ENCODE results near the gene BDH1. TPM values are rescaled to one million over a fixed set of nuclear protein-coding genes. Genes with fewer than 3 reads are reported as not detected.

BDH1 gene
- total RNA-seq, 1 donor from 2014 or later: 57.9 TPM

GRCh38 chr3:197512691-197513571 lies 42.8 kb downstream of the BDH1 start:
- intact Hi-C loops (cut with DNase I): loop anchor here (10.0 kb wide), 1 partner anchor 288 kb away; no protein-coding TSS in a partner anchor
- no peak for DNase-seq
- no peak for ATAC-seq (ENCODE audit: poor library complexity)

- ATAC-seq (ENCODE audit: poor library complexity) (no peak), DNase-seq (no peak)
- intact Hi-C loops (cut with DNase I): loop anchor here (10.0 kb wide), 1 partner anchor 287 kb away; no protein-coding TSS in a partner anchor
Observed at GRCh38 chr3:197511853-197512635, 43.7 kb downstream of the BDH1 start.

- no peak for ATAC-seq (ENCODE audit: poor library complexity)
- no peak for DNase-seq
- intact Hi-C loops (cut with DNase I): loop anchor here (10.0 kb wide), 1 partner anchor 286 kb away; no protein-coding TSS in a partner anchor
Observed at GRCh38 chr3:197511130-197511529, 44.6 kb downstream of the BDH1 start.

GRCh38 chr3:197510642-197511018 lies 45.1 kb downstream of the BDH1 start:
- no peak for ATAC-seq (ENCODE audit: poor library complexity)
- intact Hi-C loops (cut with DNase I): loop anchor here (10.0 kb wide), 1 partner anchor 286 kb away; no protein-coding TSS in a partner anchor
- no peak for DNase-seq

- no peak for DNase-seq
- intact Hi-C loops (cut with DNase I): loop anchor here (5.0 kb wide), 1 partner anchor 257 kb away; no protein-coding TSS in a partner anchor
- no peak for ATAC-seq (ENCODE audit: poor library complexity)
Observed at GRCh38 chr3:197508924-197509775, 46.6 kb downstream of the BDH1 start.

- no peak for DNase-seq
- ATAC-seq (ENCODE audit: poor library complexity): no peak
- intact Hi-C loops (cut with DNase I): loop anchor here (5.0 kb wide), 1 partner anchor 256 kb away; no protein-coding TSS in a partner anchor
Observed at GRCh38 chr3:197508461-197508860, 47.3 kb downstream of the BDH1 start.

- ATAC-seq (ENCODE audit: poor library complexity) (no peak), DNase-seq (no peak)
- intact Hi-C loops (cut with DNase I): loop anchor here (5.0 kb wide), 1 partner anchor 256 kb away; no protein-coding TSS in a partner anchor
Observed at GRCh38 chr3:197508051-197508451, 47.7 kb downstream of the BDH1 start.

- ATAC-seq (ENCODE audit: poor library complexity): no peak
Observed at GRCh38 chr3:197507541-197507940, 48.2 kb downstream of the BDH1 start.

GRCh38 chr3:197507081-197507480 lies 48.7 kb downstream of the BDH1 start:
- no peak for ATAC-seq (ENCODE audit: poor library complexity)
- no peak for DNase-seq
- intact Hi-C loops (cut with DNase I): loop anchor here (5.0 kb wide), 1 partner anchor 255 kb away; no protein-coding TSS in a partner anchor

More at GRCh38 chr3:197507541-197507940, 48.2 kb downstream of the BDH1 start:
- intact Hi-C loops (cut with DNase I): loop anchor here (5.0 kb wide), 1 partner anchor 255 kb away; no protein-coding TSS in a partner anchor
- DNase-seq: no peak

- ATAC-seq (ENCODE audit: poor library complexity) (no peak), DNase-seq (no peak)
- intact Hi-C loops (cut with DNase I): loop anchor here (5.0 kb wide), 1 partner anchor 254 kb away; no protein-coding TSS in a partner anchor
Observed at GRCh38 chr3:197505796-197506548, 49.8 kb downstream of the BDH1 start.

- no peak for DNase-seq
- no peak for ATAC-seq (ENCODE audit: poor library complexity)
- intact Hi-C loops (cut with DNase I): loop anchor here (5.0 kb wide), 1 partner anchor 252 kb away; no protein-coding TSS in a partner anchor
Observed at GRCh38 chr3:197504641-197505121, 51.1 kb downstream of the BDH1 start.

- ATAC-seq (ENCODE audit: poor library complexity): no peak
- intact Hi-C loops (cut with DNase I): no loop called here
- DNase-seq: no peak
Observed at GRCh38 chr3:197504229-197504628, 51.5 kb downstream of the BDH1 start.

GRCh38 chr3:197503652-197504051 lies 52.1 kb downstream of the BDH1 start:
- intact Hi-C loops (cut with DNase I): no loop called here
- ATAC-seq (ENCODE audit: poor library complexity) (no peak), DNase-seq (no peak)

- DNase-seq (no peak), ATAC-seq (ENCODE audit: poor library complexity) (peak; percentile 57)
- intact Hi-C loops (cut with DNase I): no loop called here
Observed at GRCh38 chr3:197501879-197502620, 53.7 kb downstream of the BDH1 start.

- intact Hi-C loops (cut with DNase I): no loop called here
Observed at GRCh38 chr3:197501496-197501878, 54.3 kb downstream of the BDH1 start.

GRCh38 chr3:197500812-197501211 lies 55.0 kb downstream of the BDH1 start:
- intact Hi-C loops (cut with DNase I): no loop called here
- ATAC-seq (ENCODE audit: poor library complexity) (no peak), DNase-seq (no peak)

More at GRCh38 chr3:197501496-197501878, 54.3 kb downstream of the BDH1 start:
- ATAC-seq (ENCODE audit: poor library complexity): peak; percentile 40
- DNase-seq: no peak

GRCh38 chr3:197499427-197499826 lies 56.3 kb downstream of the BDH1 start:
- ATAC-seq (ENCODE audit: poor library complexity) (no peak), DNase-seq (no peak)
- intact Hi-C loops (cut with DNase I): no loop called here

Measured in Right ventricle myocardium superior (tissue), 1 donor.